Endothelial cell of umbilical vein (primary cell): ENCODE data around the gene TSPAN15. TPM values are rescaled to one million over a fixed set of nuclear protein-coding genes. Genes with fewer than 3 reads are reported as not detected.

Experiments
- BruUV-seq: library from RNA; stranded (reverse); fragments of 400-500 nt; replicated peaks from 2 replicates; lab custom pipeline; 2021; lab: Mats Ljungman, UMichigan
- CTCF ChIA-PET: fragments of 300-600, 350-600 bp; sonication (Branson Sonifier 250); formaldehyde crosslinking; loops from one replicate; lab custom pipeline; 2021; ENCODE audit warnings: antibody characterized with exemption, inconsistent platforms; lab: Charles Lee
- POLR2A ChIA-PET: fragments of 300-600, 350-600 bp; sonication (Branson Sonifier 250); formaldehyde crosslinking; loops from one replicate; lab custom pipeline; 2021; ENCODE audit warnings: antibody characterized with exemption, inconsistent platforms; lab: Charles Lee
- DNase-seq: peaks from one replicate; pipeline ENCODE4 v3.0.0-alpha.2; 2011; ENCODE audit warnings: low read depth, low spot score
- FAIRE-seq: peaks from 2 replicates; lab custom pipeline; 2011; peaks lifted over from hg19 to GRCh38; lab: Jason Lieb, UNC
- H2AFZ ChIP-seq: 2 replicates; pipeline ENCODE4 v1.6.0; 2012; ENCODE audit warnings: low read depth, low read length, control low read depth, inconsistent platforms
- H3K27ac ChIP-seq: 2 replicates; pipeline ENCODE4 v1.5.1; 2011; ENCODE audit warnings: low read depth, mild to moderate bottlenecking, control low read depth, low read length, moderate library complexity; ENCODE audit not compliant: insufficient read depth
- H3K27me3 ChIP-seq, 2 experiments: 2 replicates each; pipeline versions ENCODE4 v1.6.0 to v1.6.1; 2011; ENCODE audit warnings: low read length in 2 of 2, mixed read lengths in 1 of 2; ENCODE audit not compliant: control insufficient read depth in 2 of 2, insufficient read depth in 2 of 2
- H3K36me3 ChIP-seq, 2 experiments: 2 replicates in 1 of 2; 3 replicates in 1 of 2; pipeline ENCODE4 v1.5.1; 2011; ENCODE audit warnings: low read length in 2 of 2, mild to moderate bottlenecking in 1 of 2, moderate library complexity in 1 of 2; ENCODE audit not compliant: control insufficient read depth in 2 of 2, insufficient read depth in 2 of 2; ENCODE audit errors: extremely low read depth in 1 of 2
- H3K4me1 ChIP-seq: 3 replicates; pipeline ENCODE4 v1.5.1; 2011; ENCODE audit warnings: mild to moderate bottlenecking, low read length; ENCODE audit not compliant: control insufficient read depth, insufficient read depth; ENCODE audit errors: extremely low read depth
- H3K4me2 ChIP-seq: 2 replicates; pipeline ENCODE4 v1.6.1; 2011; ENCODE audit warnings: low read length, control low read depth, mixed read lengths; ENCODE audit not compliant: insufficient read depth
- H3K4me3 ChIP-seq, 3 experiments: fragments of 200-600 bp in 1 of 3; sonication (generic), shearing (Covaris generic) in 1 of 3; replicated peaks in 1 of 3; 2 replicates each; pipeline ENCODE4 v1.5.1; 2011 to 2016; ENCODE audit warnings: control low read depth in 3 of 3, low read length in 3 of 3, mild to moderate bottlenecking in 2 of 3, inconsistent platforms in 1 of 3, low read depth in 1 of 3, moderate library complexity in 1 of 3; ENCODE audit not compliant: insufficient read depth in 1 of 3
- H3K79me2 ChIP-seq: 2 replicates; pipeline ENCODE4 v1.6.0; 2012; ENCODE audit warnings: low read length, inconsistent platforms; ENCODE audit not compliant: control insufficient read depth, insufficient read depth
- H3K9ac ChIP-seq: replicated peaks from 2 replicates; pipeline ENCODE3; 2011; ENCODE audit warnings: low read length, control low read depth; ENCODE audit not compliant: insufficient read depth; ENCODE audit errors: extremely low read depth
- H3K9me1 ChIP-seq: replicated peaks from 3 replicates; pipeline ENCODE4 v1.6.0; 2011; ENCODE audit warnings: mild to moderate bottlenecking, low read length; ENCODE audit not compliant: control insufficient read depth, insufficient read depth; ENCODE audit errors: extremely low read depth
- H3K9me3 ChIP-seq: replicated peaks from 2 replicates; pipeline ENCODE4 v1.5.1; 2012; ENCODE audit warnings: low read length, inconsistent platforms; ENCODE audit not compliant: control insufficient read depth, insufficient read depth
- H4K20me1 ChIP-seq: replicated peaks from 2 replicates; pipeline ENCODE3; 2011; ENCODE audit warnings: mild to moderate bottlenecking, low read length; ENCODE audit not compliant: control insufficient read depth, insufficient read depth; ENCODE audit errors: extremely low read depth
- EZH2 ChIP-seq: IDR thresholded peaks from 2 replicates; pipeline ENCODE4 v1.6.1; 2012; ENCODE audit warnings: borderline replicate concordance, low read depth, mild to moderate bottlenecking, moderate library complexity, low read length, inconsistent platforms; ENCODE audit not compliant: severe bottlenecking
- FOS ChIP-seq: IDR thresholded peaks from 2 replicates; pipeline ENCODE4 v1.6.1; 2011; ENCODE audit warnings: mild to moderate bottlenecking, low read length, moderate library complexity, borderline replicate concordance; ENCODE audit not compliant: insufficient read depth
- GATA2 ChIP-seq: IDR thresholded peaks from 2 replicates; pipeline ENCODE4 v1.7.0; 2011; ENCODE audit warnings: low read depth, mild to moderate bottlenecking, moderate library complexity, mixed read lengths, low read length; ENCODE audit not compliant: insufficient read length, insufficient read depth
- JUN ChIP-seq: IDR thresholded peaks from 2 replicates; pipeline ENCODE4 v1.6.1; 2011; ENCODE audit warnings: borderline replicate concordance, low read depth; ENCODE audit not compliant: insufficient read length, insufficient read depth
- MYC ChIP-seq: IDR thresholded peaks from one replicate; pipeline ENCODE4 v1.6.1; 2011; ENCODE audit warnings: mild to moderate bottlenecking, low read depth, low read length
- POLR2A ChIP-seq: IDR thresholded peaks from 2 replicates; pipeline ENCODE4 v1.6.1; 2012; ENCODE audit warnings: low read depth, mild to moderate bottlenecking, control low read depth, low read length
- POLR2AphosphoS5 ChIP-seq: IDR thresholded peaks from 2 replicates; pipeline ENCODE4 v1.6.1; 2012; ENCODE audit warnings: low read depth, mild to moderate bottlenecking, control low read depth, low read length, moderate library complexity; ENCODE audit not compliant: insufficient read depth
- dilution Hi-C: fragments of 300-500 bp; cut with MboI; formaldehyde crosslinking; loops from one replicate; pipeline ENCODE4 v1.15.0; 2019; ENCODE audit warnings: low sequenced_read_pairs; ENCODE audit not compliant: extremely low pct_ligation_motif_present
- intact Hi-C: fragments of 100-400 bp; cut with micrococcal nuclease; formaldehyde crosslinking; loops from one replicate; pipeline ENCODE4 v1.10.0; 2022
- polyA plus RNA-seq, 4 experiments: library from polyadenylated mRNA; depleted of rRNA in 3 of 4; stranded (reverse) in 3 of 4; unstranded in 1 of 4; fragments of >200 nt; gene quantifications; 2 replicates each; pipeline versions ENCODE4 v1.2.1 to v1.2.3, GENCODE V29; 2011 to 2012; ENCODE audit warnings: missing spikeins in 1 of 4
- total RNA-seq: library from RNA; stranded (reverse); gene quantifications from 2 replicates; pipeline ENCODE4 v1.2.3, GENCODE V29; 2021
- TF ChIP-seq, protein P1 (sequence below), 2 donors: IDR thresholded peaks; 1 replicate in 1 of 2; 2 replicates in 1 of 2; pipeline ENCODE4 v1.5.1; 2011; ENCODE audit warnings: low read length in 2 of 2, mild to moderate bottlenecking in 2 of 2, moderate library complexity in 2 of 2, control low read depth in 1 of 2, inconsistent platforms in 1 of 2, low read depth in 1 of 2; ENCODE audit not compliant: insufficient read depth in 1 of 2; ENCODE audit errors: extremely low read depth in 1 of 2
- TF ChIP-seq, protein P2 (sequence below): IDR thresholded peaks from 2 replicates; pipeline ENCODE4 v1.6.1; 2011; ENCODE audit not compliant: insufficient read depth, insufficient read length

Gene TSPAN15
- total and polyA plus RNA-seq, 2 donors (not counting 3 experiments of a cell fraction or from before 2014, with no cell fraction given): 78.4 to 189 TPM

DNA sequence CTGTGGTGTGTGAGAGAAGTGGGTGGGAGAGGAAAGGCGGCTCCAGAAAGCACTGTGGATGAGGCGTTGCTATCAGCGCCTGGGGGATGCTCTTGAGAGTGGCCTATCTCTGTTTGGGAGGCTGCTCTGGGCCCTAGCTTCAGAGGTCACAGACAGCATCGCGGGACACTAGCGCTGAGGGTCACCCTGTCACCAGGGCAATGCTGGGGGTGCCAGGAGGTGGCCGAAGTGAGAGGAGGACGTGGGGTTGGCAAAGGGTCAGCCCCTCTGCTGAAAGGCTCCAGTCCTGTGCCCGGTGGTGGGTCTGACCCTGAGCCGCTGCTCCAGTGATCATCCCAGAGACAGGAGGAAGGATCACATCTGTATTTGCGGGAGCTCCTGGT lies 31.5 kb upstream of the TSPAN15 start:
- H3K27me3 ChIP-seq: peaks cover 0 to 1% of the 10 kb centered on the region in 2 experiments
- H3K4me2 ChIP-seq: no peak overlapping the region
- TF ChIP-seq EZH2: no peak
- TF ChIP-seq, protein P1, sequence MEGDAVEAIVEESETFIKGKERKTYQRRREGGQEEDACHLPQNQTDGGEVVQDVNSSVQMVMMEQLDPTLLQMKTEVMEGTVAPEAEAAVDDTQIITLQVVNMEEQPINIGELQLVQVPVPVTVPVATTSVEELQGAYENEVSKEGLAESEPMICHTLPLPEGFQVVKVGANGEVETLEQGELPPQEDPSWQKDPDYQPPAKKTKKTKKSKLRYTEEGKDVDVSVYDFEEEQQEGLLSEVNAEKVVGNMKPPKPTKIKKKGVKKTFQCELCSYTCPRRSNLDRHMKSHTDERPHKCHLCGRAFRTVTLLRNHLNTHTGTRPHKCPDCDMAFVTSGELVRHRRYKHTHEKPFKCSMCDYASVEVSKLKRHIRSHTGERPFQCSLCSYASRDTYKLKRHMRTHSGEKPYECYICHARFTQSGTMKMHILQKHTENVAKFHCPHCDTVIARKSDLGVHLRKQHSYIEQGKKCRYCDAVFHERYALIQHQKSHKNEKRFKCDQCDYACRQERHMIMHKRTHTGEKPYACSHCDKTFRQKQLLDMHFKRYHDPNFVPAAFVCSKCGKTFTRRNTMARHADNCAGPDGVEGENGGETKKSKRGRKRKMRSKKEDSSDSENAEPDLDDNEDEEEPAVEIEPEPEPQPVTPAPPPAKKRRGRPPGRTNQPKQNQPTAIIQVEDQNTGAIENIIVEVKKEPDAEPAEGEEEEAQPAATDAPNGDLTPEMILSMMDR (IDR thresholded peaks at IDR 0.05; ENCODE audit: extremely low read depth in 1 of 2, insufficient read depth in 1 of 2, low read depth in 1 of 2, low read length in 2 of 2): no peak
- no peak for TF ChIP-seq MYC
- TF ChIP-seq JUN: no peak
- no peak for TF ChIP-seq POLR2A
- TF ChIP-seq, protein P2, sequence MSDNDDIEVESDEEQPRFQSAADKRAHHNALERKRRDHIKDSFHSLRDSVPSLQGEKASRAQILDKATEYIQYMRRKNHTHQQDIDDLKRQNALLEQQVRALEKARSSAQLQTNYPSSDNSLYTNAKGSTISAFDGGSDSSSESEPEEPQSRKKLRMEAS: no peak
- no peak for TF ChIP-seq POLR2AphosphoS5
- no peak for TF ChIP-seq FOS
- no peak for TF ChIP-seq GATA2
- BruUV-seq: no TSS peak
- DNase-seq: no peak
- no peak overlapping the region for H2AFZ ChIP-seq
- no peak overlapping the region for H3K9ac ChIP-seq
- CTCF ChIA-PET: interaction anchor here (1.0 to 2.3 kb wide), 3 partner anchors 23 to 95 kb away, joined by 3 to 10 read pairs (median 4); no protein-coding TSS in a partner anchor
- H3K4me1 ChIP-seq: no peaks in the 10 kb centered on the region
- no peak overlapping the region for H3K27ac ChIP-seq
- H3K79me2 ChIP-seq: no peaks in the 10 kb centered on the region
- dilution Hi-C loops (no loop called here), intact Hi-C loops (no loop called here)
- POLR2A ChIA-PET: no interaction called here
- H3K9me1 ChIP-seq: no peaks in the 10 kb centered on the region
- no peak overlapping the region for H3K4me3 ChIP-seq
- no peaks in the 10 kb centered on the region for H3K9me3 ChIP-seq
- no peaks in the 10 kb centered on the region for H4K20me1 ChIP-seq
- FAIRE-seq: no peak
- no peaks in the 10 kb centered on the region for H3K36me3 ChIP-seq
